Endothelial cell of umbilical vein (primary cell): Measurements from ENCODE around the gene BCL11B. TPM values are rescaled to one million over a fixed set of nuclear protein-coding genes. Genes with fewer than 3 reads are reported as not detected.

ENCODE experiments used
- BruUV-seq: library from RNA; stranded (reverse); fragments of 400-500 nt; replicated peaks from 2 replicates; lab custom pipeline; 2021; lab: Mats Ljungman, UMichigan
- CTCF ChIA-PET: fragments of 300-600, 350-600 bp; sonication (Branson Sonifier 250); formaldehyde crosslinking; loops from one replicate; lab custom pipeline; 2021; ENCODE audit warnings: antibody characterized with exemption, inconsistent platforms; lab: Charles Lee
- POLR2A ChIA-PET: fragments of 300-600, 350-600 bp; sonication (Branson Sonifier 250); formaldehyde crosslinking; loops from one replicate; lab custom pipeline; 2021; ENCODE audit warnings: antibody characterized with exemption, inconsistent platforms; lab: Charles Lee
- DNase-seq: peaks from one replicate; pipeline ENCODE4 v3.0.0-alpha.2; 2011; ENCODE audit warnings: low read depth, low spot score
- FAIRE-seq: peaks from 2 replicates; lab custom pipeline; 2011; peaks lifted over from hg19 to GRCh38; lab: Jason Lieb, UNC
- H2AFZ ChIP-seq: 2 replicates; pipeline ENCODE4 v1.6.0; 2012; ENCODE audit warnings: low read depth, low read length, control low read depth, inconsistent platforms
- H3K27ac ChIP-seq: 2 replicates; pipeline ENCODE4 v1.5.1; 2011; ENCODE audit warnings: low read depth, mild to moderate bottlenecking, control low read depth, low read length, moderate library complexity; ENCODE audit not compliant: insufficient read depth
- H3K27me3 ChIP-seq, 2 experiments: 2 replicates each; pipeline versions ENCODE4 v1.6.0 to v1.6.1; 2011; ENCODE audit warnings: low read length in 2 of 2, mixed read lengths in 1 of 2; ENCODE audit not compliant: control insufficient read depth in 2 of 2, insufficient read depth in 2 of 2
- H3K36me3 ChIP-seq, 2 experiments: 2 replicates in 1 of 2; 3 replicates in 1 of 2; pipeline ENCODE4 v1.5.1; 2011; ENCODE audit warnings: low read length in 2 of 2, mild to moderate bottlenecking in 1 of 2, moderate library complexity in 1 of 2; ENCODE audit not compliant: control insufficient read depth in 2 of 2, insufficient read depth in 2 of 2; ENCODE audit errors: extremely low read depth in 1 of 2
- H3K4me1 ChIP-seq: 3 replicates; pipeline ENCODE4 v1.5.1; 2011; ENCODE audit warnings: mild to moderate bottlenecking, low read length; ENCODE audit not compliant: control insufficient read depth, insufficient read depth; ENCODE audit errors: extremely low read depth
- H3K4me2 ChIP-seq: 2 replicates; pipeline ENCODE4 v1.6.1; 2011; ENCODE audit warnings: low read length, control low read depth, mixed read lengths; ENCODE audit not compliant: insufficient read depth
- H3K4me3 ChIP-seq, 3 experiments: fragments of 200-600 bp in 1 of 3; sonication (generic), shearing (Covaris generic) in 1 of 3; replicated peaks in 1 of 3; 2 replicates each; pipeline ENCODE4 v1.5.1; 2011 to 2016; ENCODE audit warnings: control low read depth in 3 of 3, low read length in 3 of 3, mild to moderate bottlenecking in 2 of 3, inconsistent platforms in 1 of 3, low read depth in 1 of 3, moderate library complexity in 1 of 3; ENCODE audit not compliant: insufficient read depth in 1 of 3
- H3K79me2 ChIP-seq: 2 replicates; pipeline ENCODE4 v1.6.0; 2012; ENCODE audit warnings: low read length, inconsistent platforms; ENCODE audit not compliant: control insufficient read depth, insufficient read depth
- H3K9ac ChIP-seq: replicated peaks from 2 replicates; pipeline ENCODE3; 2011; ENCODE audit warnings: low read length, control low read depth; ENCODE audit not compliant: insufficient read depth; ENCODE audit errors: extremely low read depth
- H3K9me1 ChIP-seq: replicated peaks from 3 replicates; pipeline ENCODE4 v1.6.0; 2011; ENCODE audit warnings: mild to moderate bottlenecking, low read length; ENCODE audit not compliant: control insufficient read depth, insufficient read depth; ENCODE audit errors: extremely low read depth
- H3K9me3 ChIP-seq: replicated peaks from 2 replicates; pipeline ENCODE4 v1.5.1; 2012; ENCODE audit warnings: low read length, inconsistent platforms; ENCODE audit not compliant: control insufficient read depth, insufficient read depth
- H4K20me1 ChIP-seq: replicated peaks from 2 replicates; pipeline ENCODE3; 2011; ENCODE audit warnings: mild to moderate bottlenecking, low read length; ENCODE audit not compliant: control insufficient read depth, insufficient read depth; ENCODE audit errors: extremely low read depth
- EZH2 ChIP-seq: IDR thresholded peaks from 2 replicates; pipeline ENCODE4 v1.6.1; 2012; ENCODE audit warnings: borderline replicate concordance, low read depth, mild to moderate bottlenecking, moderate library complexity, low read length, inconsistent platforms; ENCODE audit not compliant: severe bottlenecking
- MAX ChIP-seq: IDR thresholded peaks from 2 replicates; pipeline ENCODE4 v1.6.1; 2011; ENCODE audit not compliant: insufficient read depth, insufficient read length
- MYC ChIP-seq: IDR thresholded peaks from one replicate; pipeline ENCODE4 v1.6.1; 2011; ENCODE audit warnings: mild to moderate bottlenecking, low read depth, low read length
- dilution Hi-C: fragments of 300-500 bp; cut with MboI; formaldehyde crosslinking; loops from one replicate; pipeline ENCODE4 v1.15.0; 2019; ENCODE audit warnings: low sequenced_read_pairs; ENCODE audit not compliant: extremely low pct_ligation_motif_present
- intact Hi-C: fragments of 100-400 bp; cut with micrococcal nuclease; formaldehyde crosslinking; loops from one replicate; pipeline ENCODE4 v1.10.0; 2022
- polyA plus RNA-seq, 4 experiments: library from polyadenylated mRNA; depleted of rRNA in 3 of 4; stranded (reverse) in 3 of 4; unstranded in 1 of 4; fragments of >200 nt; gene quantifications; 2 replicates each; pipeline versions ENCODE4 v1.2.1 to v1.2.3, GENCODE V29; 2011 to 2012; ENCODE audit warnings: missing spikeins in 1 of 4
- total RNA-seq: library from RNA; stranded (reverse); gene quantifications from 2 replicates; pipeline ENCODE4 v1.2.3, GENCODE V29; 2021

Gene BCL11B
- total and polyA plus RNA-seq, 2 donors (not counting 3 experiments of a cell fraction or from before 2014, with no cell fraction given): 0.03 to 0.07 TPM

GRCh38 chr14:99300190-99300589, 28.2 kb upstream of the BCL11B start:
- no TSS peak for BruUV-seq
- Histone ChIP-seq H3K9me3 (no peaks in the 10 kb centered on the region), H3K9ac (no peak overlapping the region), H3K36me3 (no peaks in the 10 kb centered on the region), H3K79me2 (no peaks in the 10 kb centered on the region), H3K27me3 (no peaks in the 10 kb centered on the region), H3K4me1 (no peaks in the 10 kb centered on the region), H3K9me1 (no peaks in the 10 kb centered on the region), H3K4me2 (no peak overlapping the region), H3K27ac (no peak overlapping the region), H3K4me3 (no peak overlapping the region), H4K20me1 (no peaks in the 10 kb centered on the region), H2AFZ (no peak overlapping the region)
- dilution Hi-C loops: no loop called here
- POLR2A ChIA-PET: no interaction called here
- TF ChIP-seq MAX (no peak), EZH2 (no peak)
- FAIRE-seq (no peak), DNase-seq (no peak)
- intact Hi-C loops: no loop called here
- CTCF ChIA-PET: no interaction called here

GRCh38 chr14:99296517-99296916, 24.5 kb upstream of the BCL11B start:
- H3K4me3 ChIP-seq: no peak overlapping the region
- dilution Hi-C loops: no loop called here
- FAIRE-seq (no peak), DNase-seq (no peak)
- intact Hi-C loops: no loop called here
- no peaks in the 10 kb centered on the region for H3K79me2 ChIP-seq
- no peak overlapping the region for H3K9ac ChIP-seq
- CTCF ChIA-PET: no interaction called here
- BruUV-seq: no TSS peak
- no peak overlapping the region for H3K4me2 ChIP-seq
- H4K20me1 ChIP-seq: no peaks in the 10 kb centered on the region
- no peaks in the 10 kb centered on the region for H3K9me1 ChIP-seq
- no peaks in the 10 kb centered on the region for H3K36me3 ChIP-seq
- no peaks in the 10 kb centered on the region for H3K4me1 ChIP-seq
- POLR2A ChIA-PET: no interaction called here
- H3K27me3 ChIP-seq: no peaks in the 10 kb centered on the region
- H3K27ac ChIP-seq: no peak overlapping the region
- no peak for TF ChIP-seq MYC
- H3K9me3 ChIP-seq: no peaks in the 10 kb centered on the region
- no peak overlapping the region for H2AFZ ChIP-seq
